SK-N-SH (cell line): Measurements from ENCODE around the gene SMAD4. TPM values are rescaled to one million over a fixed set of nuclear protein-coding genes. Genes with fewer than 3 reads are reported as not detected.

ENCODE experiments used
- CTCF ChIA-PET: fragments of 300-600, 350-600 bp; formaldehyde crosslinking; extraction: SDS; loops from one replicate; lab custom pipeline; 2021; lab: Yijun Ruan, JAX
- POLR2A ChIA-PET: fragments of 350-600 bp; sonication (Branson Sonifier 250); formaldehyde crosslinking; extraction: SDS; loops from one replicate; lab custom pipeline; 2020; ENCODE audit warnings: antibody characterized with exemption, inconsistent platforms; lab: Yijun Ruan, JAX
- DNase-seq: peaks from one replicate; pipeline ENCODE4 v3.0.0; 2012
- H2AFZ ChIP-seq: fragments of 200-600 bp; sonication (generic); 2 replicates; pipeline ENCODE4 v1.8.1; 2016; ENCODE audit warnings: antibody characterized with exemption, mild to moderate bottlenecking, low read depth
- H3F3A ChIP-seq: fragments of 200-600 bp; sonication (generic); replicated peaks from 2 replicates; pipeline ENCODE3; 2016; ENCODE audit warnings: antibody characterized with exemption, mild to moderate bottlenecking; ENCODE audit not compliant: insufficient read depth
- H3K27ac ChIP-seq, 2 experiments: fragments of 200-500 bp in 1 of 2; fragments of 200-600 bp in 1 of 2; sonication (Bioruptor generic) in 1 of 2; sonication (generic), shearing (Covaris generic) in 1 of 2; 2 replicates each; pipeline versions ENCODE4 v1.5.1 to v1.6.1; 2014 to 2016; ENCODE audit warnings: low read depth in 2 of 2, inconsistent platforms in 1 of 2, low read length in 1 of 2, mild to moderate bottlenecking in 1 of 2, mixed read lengths in 1 of 2
- H3K27me3 ChIP-seq: fragments of 200-600 bp; sonication (generic), shearing (Covaris generic); 2 replicates; pipeline ENCODE4 v1.6.1; 2016; ENCODE audit warnings: mixed run types; ENCODE audit not compliant: insufficient read depth
- H3K36me3 ChIP-seq, 2 experiments: fragments of 200-500 bp in 1 of 2; fragments of 200-600 bp in 1 of 2; sonication (Bioruptor generic) in 1 of 2; sonication (generic) in 1 of 2; replicated peaks in 1 of 2; 2 replicates each; pipeline versions ENCODE3 to v1.5.1; 2014 to 2016; ENCODE audit warnings: low read length in 1 of 2, mild to moderate bottlenecking in 1 of 2; ENCODE audit not compliant: insufficient read depth in 2 of 2, control insufficient read depth in 1 of 2
- H3K4me1 ChIP-seq, 2 experiments: fragments of 200-500 bp in 1 of 2; fragments of 200-600 bp in 1 of 2; sonication (Bioruptor generic) in 1 of 2; sonication (generic), shearing (Covaris generic) in 1 of 2; 2 replicates each; pipeline versions ENCODE4 v1.5.1 to v1.6.1; 2014 to 2016; ENCODE audit warnings: low read depth in 1 of 2, low read length in 1 of 2, mixed run types in 1 of 2; ENCODE audit not compliant: insufficient read depth in 2 of 2, control insufficient read depth in 1 of 2
- H3K4me2 ChIP-seq: fragments of 200-600 bp; sonication (generic), shearing (Covaris generic); 2 replicates; pipeline ENCODE4 v1.6.1; 2017; ENCODE audit warnings: mixed run types
- H3K4me3 ChIP-seq, 2 experiments: fragments of 200-500 bp in 1 of 2; fragments of 200-600 bp in 1 of 2; sonication (Bioruptor generic) in 1 of 2; sonication (generic), shearing (Covaris generic) in 1 of 2; 2 replicates each; pipeline versions ENCODE4 v1.5.1 to v1.8.1; 2014 to 2016; ENCODE audit warnings: low read depth in 2 of 2, inconsistent platforms in 1 of 2, low read length in 1 of 2, mild to moderate bottlenecking in 1 of 2, mixed read lengths in 1 of 2, moderate library complexity in 1 of 2
- H3K79me2 ChIP-seq: fragments of 200-600 bp; sonication (generic); 2 replicates; pipeline ENCODE4 v1.8.1; 2017; ENCODE audit warnings: mild to moderate bottlenecking; ENCODE audit not compliant: insufficient read depth
- H3K9ac ChIP-seq: fragments of 200-600 bp; sonication (generic); 2 replicates; pipeline ENCODE4 v1.6.1; 2017; ENCODE audit warnings: mixed run types
- H3K9me2 ChIP-seq: fragments of 200-600 bp; sonication (generic); 2 replicates; pipeline ENCODE4 v1.6.1; 2017; ENCODE audit warnings: mixed run types
- H3K9me3 ChIP-seq: fragments of 200-600 bp; sonication (generic); 2 replicates; pipeline ENCODE4 v1.6.1; 2017; ENCODE audit warnings: mixed run types, mild to moderate bottlenecking, moderate library complexity
- H4K20me1 ChIP-seq: fragments of 200-600 bp; sonication (generic); 2 replicates; pipeline ENCODE4 v1.6.1; 2017; ENCODE audit warnings: mild to moderate bottlenecking, mixed run types; ENCODE audit not compliant: insufficient read depth
- CHD2 ChIP-seq: fragments of 150-350 bp; IDR thresholded peaks from 2 replicates; pipeline ENCODE4 v1.6.1; 2018; ENCODE audit warnings: low read length; ENCODE audit not compliant: partially characterized antibody
- ELF1 ChIP-seq: IDR thresholded peaks from 2 replicates; pipeline ENCODE4 v1.4.0; 2012
- FOXJ3 ChIP-seq: sonication (generic); formaldehyde crosslinking; IDR thresholded peaks from 2 replicates; pipeline ENCODE4 v1.5.1; 2020; ENCODE audit warnings: mild to moderate bottlenecking, missing genetic modification reagents
- FOXM1 ChIP-seq: IDR thresholded peaks from 2 replicates; pipeline ENCODE4 v1.4.0; 2012; ENCODE audit warnings: low read depth, mild to moderate bottlenecking
- PBX3 ChIP-seq: IDR thresholded peaks from 2 replicates; pipeline ENCODE4; 2012
- POLR2AphosphoS5 ChIP-seq: IDR thresholded peaks from 2 replicates; pipeline ENCODE4 v1.6.1; 2012; ENCODE audit warnings: low read depth, low read length
- RCOR1 ChIP-seq: fragments of 150-350 bp; IDR thresholded peaks from 2 replicates; pipeline ENCODE4 v1.6.1; 2017; ENCODE audit warnings: antibody characterized with exemption, low read length
- SMC3 ChIP-seq: IDR thresholded peaks from 2 replicates; pipeline ENCODE4 v1.6.1; 2012; ENCODE audit warnings: low read depth, low read length, improper control_type of control experiment
- TAF1 ChIP-seq: IDR thresholded peaks from 2 replicates; pipeline ENCODE4 v1.6.1; 2012; ENCODE audit warnings: low read depth, mild to moderate bottlenecking, low read length, moderate library complexity, borderline replicate concordance
- TCF12 ChIP-seq: IDR thresholded peaks from 2 replicates; pipeline ENCODE4 v1.4.0; 2012
- TEAD4 ChIP-seq: IDR thresholded peaks from 2 replicates; pipeline ENCODE4 v1.4.0; 2012; ENCODE audit warnings: mild to moderate bottlenecking, borderline replicate concordance; ENCODE audit not compliant: insufficient read depth
- USF1 ChIP-seq: IDR thresholded peaks from 2 replicates; pipeline ENCODE4 v1.4.0; 2012; ENCODE audit warnings: low read depth, borderline replicate concordance
- USF2 ChIP-seq: fragments of 150-350 bp; IDR thresholded peaks from 2 replicates; pipeline ENCODE4 v1.6.1; 2017; ENCODE audit warnings: antibody characterized with exemption, low read length, low read depth, borderline replicate concordance
- YY1 ChIP-seq: IDR thresholded peaks from 2 replicates; pipeline ENCODE4 v1.4.0; 2012; ENCODE audit warnings: low read depth, mild to moderate bottlenecking
- WGBS: methylation state at CpG from one replicate; pipeline ENCODE4 v1.1.6; 2017; ENCODE audit warnings: low lambda C conversion rate; 5-methylcytosine and 5-hydroxymethylcytosine counted together
- polyA plus RNA-seq, 3 experiments: library from polyadenylated mRNA; depleted of rRNA; stranded (reverse); fragments of >200 nt; gene quantifications; 2 replicates each; pipeline ENCODE4 v1.2.3, GENCODE V29; 2012
- TF ChIP-seq, protein P1 (sequence below): IDR thresholded peaks from 2 replicates; pipeline ENCODE4 v1.4.0; 2012; ENCODE audit warnings: low read depth
- TF ChIP-seq, protein P2 (sequence below): fragments of 150-350 bp; IDR thresholded peaks from 2 replicates; pipeline ENCODE4 v1.6.1; 2016; ENCODE audit warnings: mild to moderate bottlenecking, low read depth, low read length
- TF ChIP-seq, protein P3 (sequence below): fragments of 200-600 bp; sonication (generic); IDR thresholded peaks from 2 replicates; pipeline ENCODE4 v1.6.1; 2017; ENCODE audit warnings: antibody characterized with exemption, mild to moderate bottlenecking, moderate library complexity

The SMAD4 gene
- polyA plus RNA-seq, 1 of the 3 experiments (the other 2 are of a cell fraction) = 43.3 TPM

DNA sequence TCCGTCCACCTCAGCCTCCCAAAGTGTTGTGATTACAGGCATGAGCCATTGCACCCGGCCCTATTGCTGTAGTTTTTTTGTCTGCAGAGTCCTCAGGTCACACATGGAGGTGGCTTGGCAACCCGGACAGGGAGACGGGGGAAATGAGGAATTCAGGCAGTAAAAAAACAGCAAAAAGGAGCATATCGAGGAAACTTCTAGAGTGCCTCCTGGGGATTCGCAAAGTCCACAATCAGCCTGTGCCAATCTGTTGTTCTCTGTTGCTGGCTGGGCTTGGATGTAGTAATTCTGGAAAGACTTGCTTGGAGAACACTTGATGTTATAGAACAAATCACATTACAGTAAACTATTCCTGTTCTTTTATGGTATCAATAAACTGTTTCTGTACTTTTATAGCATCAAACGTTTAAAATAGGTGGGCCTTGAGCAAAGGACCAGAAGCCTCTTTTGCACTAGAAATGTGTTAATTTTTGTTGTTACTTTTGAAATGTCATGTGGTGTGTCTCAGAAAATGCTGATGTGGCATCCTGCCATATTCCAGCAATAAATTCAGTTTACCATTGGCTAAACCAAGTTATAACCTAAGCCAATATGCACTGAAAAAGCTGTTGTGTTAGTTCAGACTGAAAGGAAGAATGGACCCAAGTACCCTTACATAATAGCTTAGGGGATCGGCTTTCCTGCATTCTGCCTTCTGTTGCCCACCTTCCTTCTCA lies 47.8 kb upstream of the SMAD4 start:
- ChIA-PET CTCF (interaction anchor here (0.9 to 2.0 kb wide), 2 partner anchors 12 to 14 kb away, joined by 3 to 10 read pairs; partner anchors contain the start of gene ELAC1), POLR2A (no interaction called here)
- DNase-seq = no peak
- H3K9me3 ChIP-seq = no peaks in the 10 kb centered on the region
- no peaks in the 10 kb centered on the region for H3K27me3 ChIP-seq
- peaks cover 3 to 5% of the 10 kb centered on the region in 2 experiments; a peak in 1 of 4 replicates for H3K4me1 ChIP-seq
- 95% methylated on average over 8 of the region's 8 CpGs for WGBS
- no peak overlapping the region for H3K27ac ChIP-seq
- no peaks in the 10 kb centered on the region; the same call in 1 of the 2 replicates for H3K79me2 ChIP-seq
- H3K9me2 ChIP-seq = no peaks in the 10 kb centered on the region
- 0 out of 2 replicates have a peak, but pooled peaks cover 4% of the 10 kb centered on the region for H4K20me1 ChIP-seq
- H3F3A ChIP-seq = peaks cover 12% of the 10 kb centered on the region
- no peak overlapping the region for H2AFZ ChIP-seq
- no peak overlapping the region for H3K4me3 ChIP-seq
- peaks cover 2 to 15% of the 10 kb centered on the region in 2 experiments for H3K36me3 ChIP-seq
- H3K4me2 ChIP-seq = no peak overlapping the region
- no peak overlapping the region for H3K9ac ChIP-seq
- TF ChIP-seq, protein P1, sequence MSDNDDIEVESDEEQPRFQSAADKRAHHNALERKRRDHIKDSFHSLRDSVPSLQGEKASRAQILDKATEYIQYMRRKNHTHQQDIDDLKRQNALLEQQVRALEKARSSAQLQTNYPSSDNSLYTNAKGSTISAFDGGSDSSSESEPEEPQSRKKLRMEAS = no peak
- TF ChIP-seq RCOR1 (no peak), USF1 (no peak), PBX3 (no peak), POLR2AphosphoS5 (no peak), USF2 (no peak), FOXM1 (no peak), CHD2 (no peak), SMC3 (no peak), FOXJ3 (CRISPR knock-in tag) (no peak), TAF1 (no peak), ELF1 (no peak), TCF12 (no peak), YY1 (no peak), TEAD4 (no peak)
- TF ChIP-seq, protein P2, sequence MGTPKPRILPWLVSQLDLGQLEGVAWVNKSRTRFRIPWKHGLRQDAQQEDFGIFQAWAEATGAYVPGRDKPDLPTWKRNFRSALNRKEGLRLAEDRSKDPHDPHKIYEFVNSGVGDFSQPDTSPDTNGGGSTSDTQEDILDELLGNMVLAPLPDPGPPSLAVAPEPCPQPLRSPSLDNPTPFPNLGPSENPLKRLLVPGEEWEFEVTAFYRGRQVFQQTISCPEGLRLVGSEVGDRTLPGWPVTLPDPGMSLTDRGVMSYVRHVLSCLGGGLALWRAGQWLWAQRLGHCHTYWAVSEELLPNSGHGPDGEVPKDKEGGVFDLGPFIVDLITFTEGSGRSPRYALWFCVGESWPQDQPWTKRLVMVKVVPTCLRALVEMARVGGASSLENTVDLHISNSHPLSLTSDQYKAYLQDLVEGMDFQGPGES = no peak
- TF ChIP-seq, protein P3, sequence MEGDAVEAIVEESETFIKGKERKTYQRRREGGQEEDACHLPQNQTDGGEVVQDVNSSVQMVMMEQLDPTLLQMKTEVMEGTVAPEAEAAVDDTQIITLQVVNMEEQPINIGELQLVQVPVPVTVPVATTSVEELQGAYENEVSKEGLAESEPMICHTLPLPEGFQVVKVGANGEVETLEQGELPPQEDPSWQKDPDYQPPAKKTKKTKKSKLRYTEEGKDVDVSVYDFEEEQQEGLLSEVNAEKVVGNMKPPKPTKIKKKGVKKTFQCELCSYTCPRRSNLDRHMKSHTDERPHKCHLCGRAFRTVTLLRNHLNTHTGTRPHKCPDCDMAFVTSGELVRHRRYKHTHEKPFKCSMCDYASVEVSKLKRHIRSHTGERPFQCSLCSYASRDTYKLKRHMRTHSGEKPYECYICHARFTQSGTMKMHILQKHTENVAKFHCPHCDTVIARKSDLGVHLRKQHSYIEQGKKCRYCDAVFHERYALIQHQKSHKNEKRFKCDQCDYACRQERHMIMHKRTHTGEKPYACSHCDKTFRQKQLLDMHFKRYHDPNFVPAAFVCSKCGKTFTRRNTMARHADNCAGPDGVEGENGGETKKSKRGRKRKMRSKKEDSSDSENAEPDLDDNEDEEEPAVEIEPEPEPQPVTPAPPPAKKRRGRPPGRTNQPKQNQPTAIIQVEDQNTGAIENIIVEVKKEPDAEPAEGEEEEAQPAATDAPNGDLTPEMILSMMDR = no peak
